Cardiac fibroblast (primary cell): ENCODE results near the gene EIF2AK3.

Source experiments
- DNase-seq, 2 donors: peaks; one replicate each; pipeline versions ENCODE4 v3.0.0 to v3.0.0-alpha.2; 2010; ENCODE audit warnings: low read depth in 2 of 2
- H3K4me3 ChIP-seq, 2 donors: replicated peaks in 1 of 2; 1 replicate in 1 of 2; 2 replicates in 1 of 2; pipeline ENCODE4 v1.5.1; 2011; ENCODE audit warnings: low read depth in 2 of 2, low read length in 2 of 2, mild to moderate bottlenecking in 2 of 2, moderate library complexity in 1 of 2
- TF ChIP-seq, protein P1 (sequence below): IDR thresholded peaks from one replicate; pipeline ENCODE4 v1.5.1; 2011; ENCODE audit warnings: low read depth, mild to moderate bottlenecking, low read length, inconsistent platforms

Gene EIF2AK3

DNA sequence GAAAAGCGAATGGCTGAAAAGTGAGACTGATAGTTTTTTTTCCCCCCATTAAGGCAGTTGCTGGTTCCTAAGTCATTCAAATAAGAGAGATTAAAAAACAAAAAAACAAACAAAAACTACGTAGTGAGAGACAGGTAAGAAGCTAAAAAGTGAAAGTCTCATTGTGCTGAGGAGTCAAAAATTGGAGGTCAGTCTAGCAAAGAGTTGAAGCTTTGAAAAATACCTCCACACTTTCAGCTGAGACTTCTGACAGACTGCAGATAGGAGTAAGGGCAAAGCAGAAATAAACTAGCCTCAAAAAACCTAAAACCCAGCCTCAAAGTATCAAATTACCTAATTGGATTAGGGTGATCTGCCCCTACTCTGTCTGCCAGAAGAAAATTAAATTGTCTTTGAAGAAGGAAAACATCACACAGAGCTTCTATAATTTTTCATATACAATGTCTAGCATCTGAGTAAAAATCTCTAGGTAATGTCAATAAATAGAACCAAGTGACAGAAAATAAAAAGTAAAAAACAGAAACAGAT, 10.9 kb upstream of the EIF2AK3 start:
- no peak for DNase-seq
- TF ChIP-seq, protein P1, sequence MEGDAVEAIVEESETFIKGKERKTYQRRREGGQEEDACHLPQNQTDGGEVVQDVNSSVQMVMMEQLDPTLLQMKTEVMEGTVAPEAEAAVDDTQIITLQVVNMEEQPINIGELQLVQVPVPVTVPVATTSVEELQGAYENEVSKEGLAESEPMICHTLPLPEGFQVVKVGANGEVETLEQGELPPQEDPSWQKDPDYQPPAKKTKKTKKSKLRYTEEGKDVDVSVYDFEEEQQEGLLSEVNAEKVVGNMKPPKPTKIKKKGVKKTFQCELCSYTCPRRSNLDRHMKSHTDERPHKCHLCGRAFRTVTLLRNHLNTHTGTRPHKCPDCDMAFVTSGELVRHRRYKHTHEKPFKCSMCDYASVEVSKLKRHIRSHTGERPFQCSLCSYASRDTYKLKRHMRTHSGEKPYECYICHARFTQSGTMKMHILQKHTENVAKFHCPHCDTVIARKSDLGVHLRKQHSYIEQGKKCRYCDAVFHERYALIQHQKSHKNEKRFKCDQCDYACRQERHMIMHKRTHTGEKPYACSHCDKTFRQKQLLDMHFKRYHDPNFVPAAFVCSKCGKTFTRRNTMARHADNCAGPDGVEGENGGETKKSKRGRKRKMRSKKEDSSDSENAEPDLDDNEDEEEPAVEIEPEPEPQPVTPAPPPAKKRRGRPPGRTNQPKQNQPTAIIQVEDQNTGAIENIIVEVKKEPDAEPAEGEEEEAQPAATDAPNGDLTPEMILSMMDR: no peak
- no peak overlapping the region for H3K4me3 ChIP-seq

DNA sequence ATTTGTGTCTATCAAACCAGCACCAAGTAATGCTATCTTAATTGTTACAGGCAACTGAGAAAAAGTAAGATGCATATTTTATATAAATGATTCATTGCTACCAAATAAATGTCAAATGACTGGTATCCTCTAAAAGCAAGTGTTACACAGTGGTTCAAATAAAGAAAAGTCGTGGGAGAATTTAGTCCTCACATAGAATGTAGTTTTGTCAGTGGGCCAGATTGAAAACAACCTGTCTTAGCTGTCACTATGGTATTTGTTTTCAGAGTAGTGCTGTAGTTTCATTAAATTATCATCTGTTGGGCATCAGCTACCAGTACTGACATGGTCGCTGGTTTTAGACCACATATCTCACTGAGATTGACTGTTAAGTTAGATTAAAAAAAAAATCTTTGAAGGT, 10.2 kb upstream of the EIF2AK3 start:
- TF ChIP-seq, protein P1: no peak
- no peak for DNase-seq
- no peak overlapping the region for H3K4me3 ChIP-seq

DNA sequence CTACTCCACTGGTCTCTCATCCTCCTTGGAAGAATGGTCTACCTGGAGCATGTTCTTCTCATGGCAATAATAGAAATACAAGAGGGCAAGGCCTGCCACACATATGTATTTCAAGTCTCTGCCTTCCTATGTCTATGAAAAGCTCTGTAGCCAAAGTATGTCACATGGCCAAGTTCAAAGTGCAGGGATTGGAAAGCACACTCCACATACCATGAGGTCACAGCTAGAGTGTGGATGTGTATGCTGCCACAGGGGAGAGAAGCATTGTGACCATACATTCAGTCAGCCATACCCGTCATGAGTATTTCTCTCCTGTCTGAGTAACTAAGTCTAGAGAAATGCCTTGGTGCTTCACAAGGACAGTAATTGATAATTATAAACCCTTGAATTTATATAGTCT, 8.8 kb upstream of the EIF2AK3 start:
- TF ChIP-seq, protein P1: no peak
- no peak overlapping the region for H3K4me3 ChIP-seq
- no peak for DNase-seq

DNA sequence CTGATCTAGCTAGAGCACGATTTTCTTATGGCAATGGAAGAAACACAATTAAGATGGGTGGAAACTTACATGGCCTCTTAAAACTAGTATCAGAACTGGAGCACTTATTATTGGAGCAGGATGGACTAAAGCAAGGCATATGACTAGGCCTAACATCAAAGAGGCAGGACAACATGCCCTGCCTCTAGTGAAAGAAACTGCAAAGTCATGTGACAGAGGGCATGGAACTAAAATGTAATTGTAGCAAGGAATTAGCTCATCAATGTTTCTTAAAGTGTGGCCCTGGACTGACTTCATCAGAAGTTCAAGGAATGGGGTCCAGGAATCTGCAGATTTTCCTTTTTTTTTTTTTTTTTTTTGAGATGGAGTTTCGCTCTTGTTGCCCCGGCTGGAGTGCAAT, 5.3 kb upstream of the EIF2AK3 start:
- no peak for DNase-seq
- TF ChIP-seq, protein P1: no peak

DNA sequence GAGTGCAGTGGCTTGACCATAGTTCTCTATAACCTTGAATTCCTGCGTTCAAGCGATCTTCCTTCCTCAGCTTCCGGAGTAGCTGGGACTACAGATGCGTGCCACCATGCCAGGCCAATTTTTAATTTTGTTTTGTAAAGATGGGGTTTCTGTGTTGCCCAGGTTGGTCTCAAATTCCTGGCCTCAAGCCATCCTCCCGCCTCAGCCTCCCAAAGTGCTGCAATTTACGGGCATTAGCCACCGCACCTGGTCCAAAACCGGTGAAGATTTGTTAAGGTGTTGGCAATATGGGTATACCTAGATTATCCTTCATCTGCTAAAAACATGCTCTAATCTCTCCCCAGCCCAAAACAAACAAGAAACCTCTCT, 1.3 kb upstream of the EIF2AK3 start:
- TF ChIP-seq, protein P1: no peak
- H3K4me3 ChIP-seq: peak overlapping the region in 1 of 2 donors; percentile 67
- DNase-seq: no peak

More for the DNA sequence above, 5.3 kb upstream of the EIF2AK3 start:
- H3K4me3 ChIP-seq: no peak overlapping the region

DNA sequence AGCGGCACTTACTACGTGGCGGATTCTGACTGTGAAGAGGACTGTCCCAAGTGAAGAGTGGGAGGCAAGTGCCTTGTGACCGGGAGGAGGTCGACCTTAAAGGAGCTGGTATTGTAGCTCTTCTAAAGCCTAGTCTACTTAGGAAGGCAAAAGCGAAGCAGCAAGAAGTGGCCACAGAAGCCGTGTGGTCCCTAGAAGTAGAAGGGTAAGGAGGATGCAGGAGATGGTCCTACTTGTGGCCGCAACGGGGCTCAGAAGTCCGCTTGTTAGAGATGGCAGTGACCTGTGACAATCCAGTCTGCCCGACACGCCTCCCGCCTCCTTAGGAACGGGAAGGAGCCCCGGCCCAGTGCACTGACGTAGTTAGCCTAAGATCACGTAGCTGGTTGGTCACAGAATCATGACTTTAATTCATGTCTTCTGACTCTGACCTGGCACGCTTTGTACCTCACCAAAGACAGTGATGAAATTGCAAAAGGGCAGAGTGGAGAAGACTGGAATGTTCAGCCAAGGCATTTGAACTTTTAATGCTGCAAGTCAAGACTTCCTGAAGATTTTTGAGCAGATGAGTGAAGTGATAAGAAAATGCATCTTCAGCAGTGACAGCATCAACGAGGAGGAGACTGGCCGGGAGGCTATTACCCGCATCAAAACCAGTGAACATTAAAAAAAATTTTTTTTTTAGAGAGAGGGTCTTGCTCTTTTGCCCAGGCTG, 749 bp upstream of the EIF2AK3 start:
- TF ChIP-seq, protein P1: no peak
- peak; percentile 98 for DNase-seq
- H3K4me3 ChIP-seq: peak overlapping the region; percentile 55 to 67
